HG02943 (cell line): ENCODE measurements around the gene NTPCR.
"Not testable (repeated sequence)": the region's sequence is repeated elsewhere in the genome, so short reads cannot be mapped to it uniquely, and the experiment has no call there.

Experiments
- ATAC-seq: cut with Tn5 transposase; IDR thresholded peaks from one replicate; pipeline ENCODE4 v1.9.1; 2021; ENCODE audit warnings: mild to moderate bottlenecking, low read depth, moderate library complexity; ENCODE audit not compliant: unreplicated experiment

The NTPCR gene

DNA sequence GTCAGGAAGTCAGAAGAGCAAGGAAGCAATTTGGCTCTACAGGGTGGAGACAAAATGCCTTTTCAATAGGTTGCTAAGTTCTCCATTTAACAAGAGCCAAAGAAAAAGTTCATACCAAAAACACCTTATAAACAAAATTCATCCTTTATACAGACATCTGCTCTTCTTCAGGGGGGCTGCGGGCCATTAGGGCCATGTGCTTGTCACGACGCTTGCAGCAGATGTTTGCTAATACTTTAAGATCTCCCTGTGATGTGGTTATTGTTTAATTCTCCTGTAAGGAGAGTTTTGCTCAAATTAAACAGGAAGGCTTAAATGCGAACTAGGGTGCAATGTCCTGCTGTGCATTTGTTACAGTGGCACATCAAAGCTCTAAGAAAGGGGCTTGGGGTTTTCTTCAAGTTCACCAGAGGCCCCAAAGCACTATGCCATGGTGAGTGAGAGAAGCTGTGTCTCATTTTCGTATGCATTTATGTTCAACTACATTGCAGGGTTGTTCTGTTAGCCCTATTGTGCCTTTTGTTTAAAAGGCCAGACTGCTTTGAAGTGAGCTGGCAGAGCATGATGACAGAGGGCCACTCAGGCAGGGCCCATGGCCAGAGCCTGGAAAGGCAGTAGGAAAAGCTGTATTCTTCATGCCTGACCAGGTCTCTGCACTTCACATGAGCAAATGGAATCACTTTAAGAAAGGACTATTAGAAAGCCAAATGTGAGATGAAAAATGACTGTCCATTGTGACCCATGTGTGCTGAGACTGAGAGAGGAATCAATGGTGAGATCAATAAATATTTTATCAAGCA lies 24.8 kb upstream of the NTPCR start:
- ATAC-seq: no peak

DNA sequence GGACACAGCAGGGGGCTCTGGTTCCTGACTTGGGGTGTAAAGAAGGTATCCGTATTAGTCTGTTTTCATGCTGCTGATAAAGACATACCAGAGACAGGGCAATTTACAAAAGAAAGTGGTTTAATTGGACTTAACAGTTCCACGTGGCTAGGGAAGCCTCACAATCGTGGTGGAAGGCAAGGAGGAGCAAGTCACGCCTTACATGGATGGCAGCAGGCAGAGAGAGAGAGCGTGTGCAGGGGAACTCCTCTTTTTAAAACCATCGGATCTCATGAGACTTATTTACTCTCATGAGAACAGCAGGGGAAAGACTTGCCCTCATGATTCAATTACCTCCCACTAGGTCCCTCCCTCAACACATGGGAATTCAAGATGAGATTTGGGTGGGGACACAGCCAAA lies 23.2 kb upstream of the NTPCR start:
- ATAC-seq: not testable (repeated sequence)

DNA sequence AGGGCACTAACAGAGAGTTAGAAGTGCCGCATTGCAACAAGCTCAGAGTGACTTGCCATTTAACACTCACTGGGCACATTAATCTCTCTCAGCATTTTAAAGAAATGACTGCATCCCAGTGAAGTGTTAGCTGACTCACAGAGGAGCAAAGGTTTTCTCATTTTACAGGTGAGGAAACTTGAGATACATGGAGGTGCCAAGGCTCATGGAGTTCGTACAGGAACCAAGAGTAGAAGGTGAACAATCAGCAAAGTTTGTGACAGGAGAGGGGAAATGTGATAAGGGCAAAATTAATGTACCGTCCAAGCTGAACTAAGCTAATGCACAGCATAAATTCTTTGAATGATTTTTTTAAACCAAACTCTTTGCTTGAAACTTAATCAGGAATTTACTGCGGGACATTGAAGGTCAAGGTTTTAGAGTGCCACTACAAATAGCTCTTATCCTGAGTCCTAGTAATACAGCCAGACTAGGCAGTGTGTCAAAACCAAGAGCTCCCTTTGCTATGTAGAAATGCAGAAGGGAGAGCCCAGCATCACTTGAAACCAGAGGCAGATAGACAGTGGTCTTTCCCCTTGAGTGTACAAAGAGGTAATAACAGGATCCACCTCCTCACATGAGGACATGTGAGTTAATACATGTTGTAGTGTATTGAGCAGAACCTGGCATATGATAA lies 22.4 kb upstream of the NTPCR start:
- no peak for ATAC-seq

DNA sequence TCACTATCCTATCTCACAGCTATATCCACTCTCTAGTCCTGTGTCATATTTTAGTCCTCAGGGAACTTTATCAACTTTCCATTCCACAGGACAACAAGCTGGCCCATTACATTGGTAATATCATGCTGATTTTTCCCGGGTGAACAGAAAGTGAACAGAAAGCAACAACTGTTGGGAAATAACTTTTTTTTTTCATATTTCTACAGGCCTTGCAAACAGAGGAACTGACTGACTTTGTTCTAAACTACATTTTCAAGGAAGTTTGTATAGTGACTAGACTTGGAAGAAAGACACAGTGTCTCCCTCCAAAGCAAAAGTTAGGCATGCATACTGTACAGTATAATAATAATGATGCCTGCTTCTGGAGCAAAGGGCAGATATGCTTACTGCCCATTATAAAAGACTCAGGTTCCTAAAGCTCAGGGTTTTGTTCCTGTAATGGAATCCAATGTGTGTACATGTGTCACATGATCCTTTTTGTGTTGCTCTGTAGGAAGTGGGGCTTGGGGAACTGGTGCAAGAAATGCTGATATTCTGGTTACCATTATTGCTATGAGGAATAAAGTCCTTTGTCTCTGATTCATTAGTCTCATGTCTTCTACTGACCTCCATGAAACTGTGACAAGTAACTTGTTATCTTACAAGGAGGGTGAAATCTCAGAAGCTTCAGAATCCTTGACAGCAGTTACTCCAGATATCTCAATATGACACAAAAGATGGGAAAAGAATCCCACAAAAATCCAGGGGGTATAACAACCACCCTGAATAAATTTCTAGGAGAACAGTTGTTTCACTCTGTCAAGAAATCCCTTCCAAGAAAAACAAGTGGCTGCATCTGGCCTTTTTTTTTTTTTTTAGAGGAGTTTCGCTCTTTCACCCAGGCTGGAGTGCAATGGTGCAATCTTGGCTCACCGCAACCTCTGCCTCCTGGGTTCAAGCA lies 17.7 kb upstream of the NTPCR start:
- no peak for ATAC-seq

DNA sequence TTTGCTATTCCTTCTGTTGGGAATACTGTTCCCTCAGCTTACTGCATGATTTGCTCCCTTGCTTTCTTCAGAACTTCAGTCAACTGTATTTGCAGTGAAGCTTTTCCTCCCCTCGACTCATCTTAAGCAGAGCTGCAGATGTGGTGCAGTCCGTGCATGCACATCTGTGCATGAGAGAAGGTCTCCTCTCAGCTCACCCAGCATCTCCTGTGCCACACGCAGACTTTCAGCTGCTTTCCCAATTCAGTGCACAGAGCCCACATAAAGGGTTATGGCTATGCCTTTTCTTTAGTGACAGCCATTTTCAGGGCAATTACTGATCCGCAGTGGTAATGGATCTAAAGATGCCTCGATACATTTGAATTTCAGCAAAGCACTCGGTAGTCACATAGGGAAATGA lies 13.5 kb upstream of the NTPCR start:
- no peak for ATAC-seq

DNA sequence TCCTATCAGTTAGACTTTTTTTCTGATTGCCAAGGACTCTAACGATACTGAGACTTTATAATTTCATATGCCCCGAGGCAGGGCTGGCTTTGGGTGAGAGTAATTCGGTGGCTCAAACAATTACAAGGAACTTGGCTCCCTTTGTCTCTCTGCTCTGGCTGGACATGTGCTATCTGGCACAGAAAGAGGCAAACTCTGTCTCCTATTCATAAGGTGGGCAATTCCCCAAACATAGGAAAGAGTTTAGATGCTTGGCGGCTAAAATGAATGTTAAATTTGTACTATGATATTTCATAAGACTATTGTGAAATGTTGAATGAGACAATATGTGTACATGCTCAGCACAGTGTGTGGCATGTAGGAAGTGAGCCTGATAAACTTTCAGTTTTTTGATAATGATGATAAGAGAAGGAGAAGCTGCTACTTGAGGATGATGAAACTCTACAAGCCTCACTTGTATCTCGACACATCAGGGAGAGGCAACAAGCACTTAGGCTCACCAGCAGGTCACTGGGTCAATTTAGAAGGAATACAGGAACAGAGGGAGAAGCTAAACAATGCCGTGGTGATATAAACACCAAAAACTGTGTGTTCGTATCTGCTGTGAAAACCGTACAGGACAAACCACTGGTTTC lies 12.6 kb upstream of the NTPCR start:
- ATAC-seq: no peak

DNA sequence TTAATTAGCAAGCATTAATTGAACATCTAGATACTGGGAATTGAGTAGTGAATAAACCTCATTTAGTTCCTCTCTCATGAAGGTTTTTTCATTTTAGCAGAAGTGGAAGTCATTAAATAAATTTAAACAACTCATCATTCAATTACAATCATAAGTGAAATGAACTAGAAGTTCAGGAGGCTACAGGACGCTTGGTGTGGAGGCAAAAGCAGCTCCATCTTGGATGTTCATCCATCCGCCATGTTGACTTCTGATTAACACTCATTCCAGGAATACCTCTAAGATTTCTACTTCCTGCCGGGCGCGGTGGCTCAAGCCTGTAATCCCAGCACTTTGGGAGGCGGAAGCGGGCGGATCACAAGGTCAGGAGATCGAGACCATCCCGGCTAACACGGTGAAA lies 11.5 kb upstream of the NTPCR start:
- ATAC-seq: no peak

DNA sequence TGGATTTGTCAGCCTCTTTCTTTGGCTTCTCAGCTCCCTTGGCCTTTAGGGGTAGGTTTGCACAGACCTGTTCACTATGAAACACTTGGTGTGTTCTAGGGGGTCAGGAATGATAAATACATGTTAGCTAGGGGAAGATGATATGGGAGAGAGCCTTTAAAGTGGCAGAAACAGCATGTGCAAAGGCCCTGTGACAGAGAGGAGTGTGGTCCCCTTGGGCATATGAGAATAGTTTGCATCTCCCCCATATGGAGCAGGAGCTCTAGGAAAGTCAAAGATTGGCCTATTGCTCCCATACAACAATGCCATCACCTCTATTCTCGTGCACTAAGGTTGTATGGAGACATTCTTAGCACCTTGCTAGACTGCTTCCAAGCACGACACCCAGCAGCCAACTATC lies 10.7 kb upstream of the NTPCR start:
- no peak for ATAC-seq

DNA sequence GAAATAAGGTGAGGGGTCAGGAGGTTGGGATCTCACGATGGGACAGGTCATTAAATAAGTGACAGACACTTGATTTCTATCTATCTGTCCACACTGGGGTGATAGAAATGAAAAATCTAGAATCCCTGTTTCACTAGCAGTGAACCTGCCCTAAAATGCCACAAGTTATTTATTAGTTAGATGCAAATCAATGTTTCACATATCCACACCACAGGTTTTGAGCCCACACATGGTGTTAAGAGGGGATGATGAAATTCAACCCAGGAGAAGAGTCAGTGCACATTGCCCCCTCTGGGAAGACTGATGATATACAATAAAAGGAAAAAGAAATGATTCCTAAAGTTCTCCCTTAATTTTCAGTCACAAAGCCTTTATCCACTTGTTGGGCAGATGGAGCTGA lies 10.1 kb upstream of the NTPCR start:
- peak; percentile 81 for ATAC-seq

DNA sequence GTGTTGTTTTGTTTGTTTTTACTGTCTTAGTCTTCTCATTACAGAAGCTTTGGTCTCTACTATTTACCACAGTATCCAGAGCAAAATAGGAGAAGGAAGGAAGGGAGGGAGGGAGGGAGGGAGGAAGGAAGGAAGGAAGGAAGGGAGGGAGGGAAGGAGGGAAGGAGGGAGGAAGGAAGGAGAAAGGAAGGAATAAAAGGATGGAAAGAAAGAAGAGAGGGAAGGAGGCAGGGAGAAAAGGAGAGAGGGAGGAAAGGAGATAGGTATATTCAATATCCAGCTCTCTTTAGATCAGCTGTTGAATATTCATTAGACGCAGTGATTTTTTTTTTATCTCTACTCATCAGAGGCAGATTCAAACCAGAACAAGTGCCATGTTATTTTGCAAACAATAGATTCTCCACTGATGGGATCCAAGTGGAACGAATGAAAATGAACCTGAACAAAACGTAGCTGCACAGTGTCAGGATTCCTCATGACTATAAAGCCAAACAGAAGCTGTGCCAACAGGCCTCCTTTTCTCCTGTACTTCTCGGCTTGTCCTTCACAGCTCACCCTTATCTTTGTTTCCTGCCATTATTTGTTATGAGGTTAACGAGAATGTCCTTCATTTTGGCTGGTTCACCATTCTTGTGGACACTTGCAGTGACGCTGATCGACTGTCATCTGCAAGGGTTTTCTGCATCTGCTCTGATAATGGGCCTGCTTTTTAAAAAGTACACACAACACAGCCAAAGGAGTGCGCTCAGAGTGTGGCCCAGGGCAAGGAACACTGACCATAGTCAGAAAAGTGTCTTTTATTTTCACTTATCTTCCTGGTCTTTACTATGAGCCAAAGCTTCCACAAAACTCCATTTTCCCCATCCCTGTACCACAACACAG lies 7.8 kb upstream of the NTPCR start:
- ATAC-seq: no peak

DNA sequence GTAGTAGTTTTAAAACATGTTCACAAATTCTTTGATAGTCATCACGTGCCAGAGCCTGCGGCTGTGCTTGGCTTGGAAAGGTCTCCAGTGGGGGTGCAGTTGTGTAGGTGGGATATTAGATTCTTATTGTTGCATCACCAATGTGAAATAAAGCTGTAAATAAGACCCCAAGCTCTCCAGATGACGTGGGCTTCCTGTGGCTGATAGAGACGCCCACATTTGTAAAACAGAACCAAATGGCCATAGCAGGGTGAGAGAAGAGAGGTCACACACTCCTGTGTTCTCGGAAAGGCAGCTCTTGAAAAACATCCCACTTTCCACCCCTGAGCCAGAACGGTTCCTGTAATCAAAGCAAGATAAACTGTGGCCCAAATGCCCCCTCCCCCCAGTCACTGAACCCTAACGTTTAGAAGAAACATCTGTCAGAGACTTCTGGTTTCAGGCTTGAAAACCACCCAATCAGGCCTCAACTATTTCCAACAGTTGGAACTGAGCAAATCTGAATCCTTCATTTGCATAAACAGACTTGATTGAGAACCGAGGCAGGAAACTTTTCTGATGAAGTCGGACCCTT lies 6.6 kb upstream of the NTPCR start:
- no peak for ATAC-seq

DNA sequence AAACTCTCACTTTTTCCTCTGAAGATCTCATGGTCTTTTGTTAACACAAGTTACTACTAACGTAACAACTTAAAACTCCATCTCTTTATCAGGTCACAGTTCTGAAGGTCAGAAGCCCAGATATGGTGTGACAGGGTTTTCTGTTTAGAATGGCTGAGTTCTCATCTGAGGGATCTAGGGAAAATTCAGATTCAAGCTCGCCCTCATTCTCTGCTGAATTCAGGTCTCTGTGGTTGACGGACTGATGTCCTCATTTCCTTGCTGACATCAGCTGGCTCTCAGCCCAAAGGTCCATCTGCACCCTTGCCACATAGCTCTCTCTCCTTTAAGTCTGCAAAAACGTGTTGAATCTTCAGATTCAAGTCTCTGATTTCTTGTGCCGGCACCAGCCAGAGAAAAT lies 6.1 kb upstream of the NTPCR start:
- no peak for ATAC-seq

DNA sequence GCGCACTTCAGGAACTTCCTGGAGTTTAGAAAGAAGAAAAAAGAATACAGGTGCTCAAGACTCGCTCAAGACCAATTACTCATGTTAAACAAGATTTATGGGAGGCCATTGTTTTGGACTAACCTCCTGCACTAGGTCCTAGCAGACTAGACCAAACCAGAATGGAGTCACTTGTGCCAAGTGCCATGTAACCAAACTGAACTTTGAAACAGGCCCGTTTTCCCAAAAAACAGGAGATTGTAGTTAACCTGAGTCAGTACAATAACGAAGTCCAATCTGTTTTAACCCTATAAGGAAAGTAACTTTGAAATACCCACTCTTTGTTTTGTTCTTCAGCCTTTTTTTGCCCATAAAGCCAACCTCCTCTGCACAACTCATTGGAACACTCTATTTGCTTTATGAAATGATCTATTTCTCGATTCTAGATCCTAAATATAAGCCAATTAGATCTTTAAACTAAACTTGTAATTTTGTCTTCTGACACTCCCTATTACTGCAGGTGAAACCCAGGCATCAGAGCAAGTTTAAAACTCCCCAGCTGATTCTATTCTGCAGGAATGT lies 695 bp upstream of the NTPCR start:
- ATAC-seq: no peak

DNA sequence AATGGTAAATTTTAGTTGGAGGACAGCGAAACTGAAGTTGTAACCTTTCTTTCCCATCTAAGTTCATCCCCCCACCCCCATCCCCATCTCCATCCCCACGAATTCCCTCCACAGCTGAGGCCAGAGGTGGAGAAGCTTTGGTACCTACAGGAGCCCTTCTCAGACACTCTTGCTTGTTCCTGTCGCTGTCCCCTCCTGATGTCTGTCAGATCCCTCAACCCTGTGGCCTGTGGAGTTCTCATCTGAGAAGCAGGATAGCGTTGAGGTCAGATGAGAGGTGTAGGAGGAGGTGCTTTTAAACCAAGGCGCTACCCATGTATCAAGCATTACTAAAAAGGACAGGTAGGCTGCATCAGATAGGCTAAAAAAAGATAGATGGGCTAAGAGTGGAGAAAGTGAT lies 769 bp downstream of the NTPCR start:
- ATAC-seq: peak; percentile 10

DNA sequence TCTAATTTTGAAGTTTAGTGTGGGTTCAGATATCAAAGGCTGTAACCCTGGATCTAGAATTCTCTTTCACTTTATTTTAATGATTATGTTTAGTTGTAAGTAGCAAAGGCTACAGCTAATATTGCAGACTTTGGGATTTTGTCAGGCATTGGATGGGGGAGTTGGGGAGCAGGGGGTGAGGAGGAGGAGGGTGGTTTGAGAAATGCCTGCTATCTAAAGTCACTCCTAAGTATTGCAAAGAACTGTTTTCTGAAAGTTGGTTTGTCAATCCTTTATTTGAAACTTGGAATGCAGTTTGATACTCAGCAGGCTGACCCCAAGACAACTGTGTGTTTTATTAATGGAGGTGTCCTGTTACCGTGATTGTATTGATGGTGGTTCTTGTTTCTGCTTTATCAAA lies 1.2 kb downstream of the NTPCR start:
- ATAC-seq: no peak

DNA sequence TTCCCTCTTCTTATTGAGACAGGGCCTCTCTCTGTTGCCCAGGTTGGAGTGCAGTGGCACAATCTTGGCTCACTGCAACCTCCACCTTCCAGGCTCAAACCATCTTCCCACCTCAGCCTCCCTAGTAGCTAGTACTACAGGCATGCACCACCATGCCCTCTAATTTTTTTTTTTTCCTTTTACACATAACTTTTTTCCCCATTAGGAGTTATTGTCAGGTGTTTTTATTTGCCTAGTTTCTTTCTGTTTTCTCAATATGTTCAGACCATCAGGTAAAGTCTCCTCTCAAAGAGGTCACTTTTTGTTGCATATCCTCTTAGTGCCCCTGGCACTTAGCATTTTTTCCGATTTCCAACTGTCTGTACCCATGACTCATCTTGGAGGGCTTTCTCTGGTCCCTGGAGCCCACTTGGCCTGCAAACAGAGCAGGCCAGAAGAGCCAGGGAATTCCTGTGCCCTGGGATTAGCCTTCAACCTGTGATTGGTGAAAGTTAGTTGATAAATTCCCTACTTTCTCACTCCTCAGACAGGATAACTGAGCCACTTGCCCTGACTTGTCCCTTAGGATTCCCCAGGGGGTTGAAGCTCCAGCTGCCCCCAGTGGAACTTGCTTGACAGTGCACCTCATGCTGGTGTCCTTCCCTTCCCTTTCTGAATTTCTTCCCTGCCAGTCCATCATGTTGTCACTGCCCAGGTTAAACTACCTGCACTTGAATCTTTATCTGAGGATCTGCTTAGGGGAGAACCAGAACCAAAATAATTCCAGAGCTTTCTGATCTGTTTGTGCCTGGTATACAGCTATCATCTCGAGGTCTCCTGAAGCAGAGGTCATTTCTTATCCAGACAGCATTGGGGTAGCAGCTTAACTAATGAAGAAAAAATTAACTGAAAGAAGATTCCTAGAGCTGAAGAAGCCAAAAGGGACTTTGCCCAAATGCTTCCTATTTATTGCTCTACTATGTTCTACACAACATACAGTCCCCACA lies 2.4 kb downstream of the NTPCR start:
- ATAC-seq: no peak

DNA sequence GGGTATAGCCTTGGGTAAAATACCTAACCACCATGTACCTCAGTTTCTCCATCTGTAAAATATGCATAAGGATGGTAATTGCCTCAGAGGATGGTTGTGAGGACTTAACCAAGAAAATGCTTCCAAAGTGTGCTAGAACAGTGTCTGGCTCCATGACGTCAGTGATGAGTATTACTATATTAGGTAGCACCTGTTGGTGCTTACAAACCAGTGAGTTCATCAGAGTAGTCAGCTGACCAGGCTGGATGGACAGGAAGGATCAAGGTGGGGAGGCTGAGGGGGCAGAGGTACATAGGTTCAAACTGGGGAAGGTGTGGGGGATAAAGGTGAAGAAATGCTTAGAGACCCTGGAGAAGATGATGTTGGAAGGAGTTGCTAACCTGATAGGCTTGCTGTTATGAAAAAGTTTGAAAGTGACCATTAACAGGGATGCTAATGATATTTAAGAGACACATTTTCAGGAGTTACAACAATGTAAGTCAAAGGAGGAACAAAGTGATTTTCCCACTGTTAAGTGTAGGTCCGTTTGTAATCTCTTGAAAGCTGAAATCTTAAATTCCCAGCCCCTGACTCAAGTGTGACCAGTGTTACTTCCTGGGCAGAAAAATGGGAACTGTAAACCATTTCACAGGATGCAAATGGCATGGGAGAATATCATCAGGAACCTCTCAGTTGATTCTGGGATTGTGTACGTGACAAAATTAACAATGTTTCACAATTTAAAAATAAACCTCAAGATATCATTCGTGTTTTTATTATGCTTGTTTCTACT lies 4.4 kb downstream of the NTPCR start:
- ATAC-seq: no peak
